WTC11 (cell line): ENCODE measurements around the gene CNTNAP2.

Experiments used
- ARID4B ChIP-seq: sonication (generic); formaldehyde crosslinking; IDR thresholded peaks from 2 replicates; pipeline ENCODE4 v1.8.0; 2023; ENCODE audit warnings: missing genetic modification reagents, mild to moderate bottlenecking, borderline replicate concordance
- CREB1 ChIP-seq: sonication (generic); formaldehyde crosslinking; IDR thresholded peaks from 2 replicates; pipeline ENCODE4 v1.8.0; 2023; ENCODE audit warnings: mild to moderate bottlenecking, missing genetic modification reagents
- FOXJ3 ChIP-seq: sonication (generic); formaldehyde crosslinking; IDR thresholded peaks from 2 replicates; pipeline ENCODE4 v1.9.0; 2021; ENCODE audit warnings: missing genetic modification reagents, mild to moderate bottlenecking, borderline replicate concordance
- NR3C1 ChIP-seq: sonication (generic); formaldehyde crosslinking; conservative IDR thresholded peaks from 2 replicates; pipeline ENCODE4 v1.8.1; 2023; ENCODE audit warnings: low read depth, mild to moderate bottlenecking, missing genetic modification reagents
- PRRX2 ChIP-seq: fragments of 250-450 bp; sonication (Bioruptor Pico); IDR thresholded peaks from 2 replicates; pipeline ENCODE4 v1.8.0; 2021; ENCODE audit warnings: mild to moderate bottlenecking
- SP1 ChIP-seq: sonication (generic); formaldehyde crosslinking; conservative IDR thresholded peaks from 2 replicates; pipeline ENCODE4 v1.8.1; 2022; ENCODE audit warnings: missing genetic modification reagents
- TEAD1 ChIP-seq: sonication (generic); formaldehyde crosslinking; IDR thresholded peaks from 2 replicates; pipeline ENCODE4 v1.8.0; 2022; ENCODE audit warnings: mild to moderate bottlenecking, missing genetic modification reagents
- TF ChIP-seq, protein P1 (sequence below): fragments of 200-600 bp; IDR thresholded peaks from 2 replicates; pipeline ENCODE4 v1.8.0; 2022; ENCODE audit warnings: antibody characterized with exemption
- TF ChIP-seq, protein P2 (sequence below): sonication (generic); formaldehyde crosslinking; conservative IDR thresholded peaks from 2 replicates; pipeline ENCODE4 v1.8.1; 2022; ENCODE audit warnings: mild to moderate bottlenecking, missing genetic modification reagents
- TF ChIP-seq, protein P3 (sequence below): sonication (generic); formaldehyde crosslinking; IDR thresholded peaks from 2 replicates; pipeline ENCODE4 v1.8.1; 2022; ENCODE audit warnings: mild to moderate bottlenecking, missing genetic modification reagents, moderate library complexity, borderline replicate concordance
- TF ChIP-seq, protein P4 (sequence below): sonication (generic); formaldehyde crosslinking; IDR thresholded peaks from 2 replicates; pipeline ENCODE4 v1.8.1; 2023; ENCODE audit warnings: mild to moderate bottlenecking, missing genetic modification reagents, moderate library complexity

DNA sequence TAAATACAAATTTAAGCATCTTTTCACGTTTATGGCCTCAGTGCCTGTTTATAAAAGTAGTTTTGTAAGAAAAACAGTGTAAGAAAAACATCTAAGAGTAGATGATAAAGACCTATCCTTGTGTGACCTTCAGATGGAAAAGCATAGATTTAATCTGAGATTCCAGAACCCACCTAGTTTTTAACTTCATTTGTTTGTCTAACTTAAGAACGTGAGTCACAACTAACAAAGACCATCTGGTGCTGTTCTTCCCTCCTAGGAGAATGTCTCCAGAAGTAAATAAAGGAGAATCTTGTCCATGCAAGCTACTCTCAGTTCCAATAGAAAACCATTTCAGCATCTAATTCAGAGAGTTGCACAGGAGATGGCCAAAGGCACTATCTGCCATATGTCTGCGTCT lies 2208.6 kb downstream of the CNTNAP2 start:
- TF ChIP-seq, protein P1, sequence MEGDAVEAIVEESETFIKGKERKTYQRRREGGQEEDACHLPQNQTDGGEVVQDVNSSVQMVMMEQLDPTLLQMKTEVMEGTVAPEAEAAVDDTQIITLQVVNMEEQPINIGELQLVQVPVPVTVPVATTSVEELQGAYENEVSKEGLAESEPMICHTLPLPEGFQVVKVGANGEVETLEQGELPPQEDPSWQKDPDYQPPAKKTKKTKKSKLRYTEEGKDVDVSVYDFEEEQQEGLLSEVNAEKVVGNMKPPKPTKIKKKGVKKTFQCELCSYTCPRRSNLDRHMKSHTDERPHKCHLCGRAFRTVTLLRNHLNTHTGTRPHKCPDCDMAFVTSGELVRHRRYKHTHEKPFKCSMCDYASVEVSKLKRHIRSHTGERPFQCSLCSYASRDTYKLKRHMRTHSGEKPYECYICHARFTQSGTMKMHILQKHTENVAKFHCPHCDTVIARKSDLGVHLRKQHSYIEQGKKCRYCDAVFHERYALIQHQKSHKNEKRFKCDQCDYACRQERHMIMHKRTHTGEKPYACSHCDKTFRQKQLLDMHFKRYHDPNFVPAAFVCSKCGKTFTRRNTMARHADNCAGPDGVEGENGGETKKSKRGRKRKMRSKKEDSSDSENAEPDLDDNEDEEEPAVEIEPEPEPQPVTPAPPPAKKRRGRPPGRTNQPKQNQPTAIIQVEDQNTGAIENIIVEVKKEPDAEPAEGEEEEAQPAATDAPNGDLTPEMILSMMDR, result no peak
- no peak for TF ChIP-seq FOXJ3 (CRISPR knock-in tag)
- TF ChIP-seq CREB1, result no peak
- TF ChIP-seq NR3C1 (CRISPR knock-in tag), result no peak
- no peak for TF ChIP-seq PRRX2
- no peak for TF ChIP-seq ARID4B (CRISPR knock-in tag)
- TF ChIP-seq TEAD1 (CRISPR knock-in tag), result no peak
- TF ChIP-seq, protein P2, sequence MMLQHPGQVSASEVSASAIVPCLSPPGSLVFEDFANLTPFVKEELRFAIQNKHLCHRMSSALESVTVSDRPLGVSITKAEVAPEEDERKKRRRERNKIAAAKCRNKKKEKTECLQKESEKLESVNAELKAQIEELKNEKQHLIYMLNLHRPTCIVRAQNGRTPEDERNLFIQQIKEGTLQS, result no peak
- TF ChIP-seq SP1 (CRISPR knock-in tag), result no peak
- TF ChIP-seq, protein P3, sequence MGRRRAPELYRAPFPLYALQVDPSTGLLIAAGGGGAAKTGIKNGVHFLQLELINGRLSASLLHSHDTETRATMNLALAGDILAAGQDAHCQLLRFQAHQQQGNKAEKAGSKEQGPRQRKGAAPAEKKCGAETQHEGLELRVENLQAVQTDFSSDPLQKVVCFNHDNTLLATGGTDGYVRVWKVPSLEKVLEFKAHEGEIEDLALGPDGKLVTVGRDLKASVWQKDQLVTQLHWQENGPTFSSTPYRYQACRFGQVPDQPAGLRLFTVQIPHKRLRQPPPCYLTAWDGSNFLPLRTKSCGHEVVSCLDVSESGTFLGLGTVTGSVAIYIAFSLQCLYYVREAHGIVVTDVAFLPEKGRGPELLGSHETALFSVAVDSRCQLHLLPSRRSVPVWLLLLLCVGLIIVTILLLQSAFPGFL (CRISPR knock-in tag), result no peak
- TF ChIP-seq, protein P4, sequence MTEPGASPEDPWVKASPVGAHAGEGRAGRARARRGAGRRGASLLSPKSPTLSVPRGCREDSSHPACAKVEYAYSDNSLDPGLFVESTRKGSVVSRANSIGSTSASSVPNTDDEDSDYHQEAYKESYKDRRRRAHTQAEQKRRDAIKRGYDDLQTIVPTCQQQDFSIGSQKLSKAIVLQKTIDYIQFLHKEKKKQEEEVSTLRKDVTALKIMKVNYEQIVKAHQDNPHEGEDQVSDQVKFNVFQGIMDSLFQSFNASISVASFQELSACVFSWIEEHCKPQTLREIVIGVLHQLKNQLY (CRISPR knock-in tag), result no peak
